GM18499 (cell line): ENCODE measurements around the gene HNRNPR.

Source experiments
- ATAC-seq: cut with Tn5 transposase; IDR thresholded peaks from one replicate; pipeline ENCODE4 v1.9.1; 2021; ENCODE audit warnings: moderate number of reproducible peaks; ENCODE audit not compliant: insufficient read depth, unreplicated experiment

HNRNPR gene

GRCh38 chr1:23369335-23370013, 25.4 kb upstream of the HNRNPR start, which contains the start of gene ZNF436:
ZNF436 (minus strand) TSS chr1:23369836; CDS start chr1:23368005, 1,831 bp downstream.
- no peak for ATAC-seq

GRCh38 chr1:23368562-23369334, 24.7 kb upstream of the HNRNPR start:
- ATAC-seq: peak; percentile 33

DNA sequence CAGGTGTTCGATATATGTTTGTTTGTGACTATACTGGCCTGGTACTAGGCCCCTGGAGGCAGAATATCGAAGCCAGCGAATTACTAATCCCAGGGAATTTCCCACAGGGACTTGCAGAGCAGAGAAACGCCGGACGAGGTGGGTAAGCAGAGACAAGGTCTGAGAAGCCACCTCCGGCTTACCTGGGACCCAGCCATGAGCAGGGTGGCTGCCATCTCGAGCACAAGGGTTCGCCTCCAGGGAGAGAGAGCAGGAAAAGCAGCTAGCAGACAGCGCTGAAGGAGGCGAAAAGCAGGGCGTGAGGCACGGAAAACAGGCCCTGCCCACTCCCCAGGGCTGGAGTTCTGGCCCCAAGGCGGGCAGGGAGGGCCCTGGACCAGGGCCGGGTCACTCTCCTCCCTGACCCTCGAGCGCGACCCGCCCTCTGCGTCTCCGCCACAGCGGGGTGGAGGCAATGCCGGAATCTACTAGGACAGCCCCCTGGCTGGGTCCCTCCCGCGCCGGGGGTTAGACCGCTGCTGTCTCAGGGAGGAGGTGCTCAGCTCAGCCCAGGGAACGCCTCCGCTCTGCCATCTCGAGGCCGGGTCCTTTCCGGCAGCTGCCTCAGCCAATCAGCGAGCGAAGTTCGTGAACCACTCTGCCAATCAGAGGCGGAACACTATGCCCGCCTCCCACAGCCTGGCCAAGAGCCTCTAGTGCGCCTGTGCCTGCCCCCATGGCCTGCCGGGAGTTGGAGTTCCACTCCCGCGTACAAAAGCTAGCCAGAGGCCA, 23.9 kb upstream of the HNRNPR start:
- ATAC-seq: peak; percentile 79

GRCh38 chr1:23367451-23367790, 23.3 kb upstream of the HNRNPR start:
- ATAC-seq: no peak

GRCh38 chr1:23366598-23366997, 22.5 kb upstream of the HNRNPR start:
- no peak for ATAC-seq

DNA sequence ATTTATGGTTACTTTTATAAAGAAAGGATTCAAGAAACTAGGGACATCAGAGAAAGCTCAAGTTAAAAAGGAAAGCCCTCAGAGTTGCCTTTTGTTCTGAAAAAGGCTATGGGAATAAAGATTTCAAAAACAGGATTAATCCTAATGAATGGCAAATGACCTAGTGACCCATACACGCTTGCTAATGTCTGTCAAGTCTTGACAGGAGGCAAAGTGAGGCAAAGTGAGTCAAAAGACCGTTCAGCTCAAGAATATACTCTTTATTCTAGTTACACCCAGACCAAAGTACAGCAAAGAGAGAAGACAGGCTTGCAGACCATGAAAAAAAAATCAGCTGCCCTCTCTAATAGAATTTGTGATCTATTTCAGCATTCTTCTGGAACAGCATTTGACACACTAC, 22.1 kb upstream of the HNRNPR start:
- ATAC-seq: no peak

DNA sequence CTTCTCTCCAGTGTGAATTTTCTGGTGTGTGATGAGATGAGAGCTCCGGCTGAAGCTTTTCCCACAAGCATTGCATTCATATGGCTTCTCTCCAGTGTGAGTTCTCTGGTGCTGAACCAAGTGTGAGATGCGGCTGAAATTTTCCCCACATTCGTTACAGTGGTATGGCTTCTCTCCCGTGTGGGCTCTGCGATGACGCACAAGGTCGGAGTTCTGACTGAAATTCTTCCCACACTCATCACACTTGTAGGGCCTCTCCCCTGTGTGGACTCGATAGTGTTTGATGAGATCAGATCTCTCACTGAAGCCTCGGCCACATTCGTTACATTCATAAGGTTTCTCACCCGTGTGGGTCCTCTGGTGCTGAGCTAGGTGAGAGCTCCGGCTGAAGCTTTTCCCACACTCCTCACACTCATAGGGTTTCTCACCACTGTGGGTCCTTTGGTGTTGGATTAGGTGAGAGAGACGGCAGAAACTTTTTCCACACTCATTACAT, 18.2 kb upstream of the HNRNPR start:
- ATAC-seq: no peak

DNA sequence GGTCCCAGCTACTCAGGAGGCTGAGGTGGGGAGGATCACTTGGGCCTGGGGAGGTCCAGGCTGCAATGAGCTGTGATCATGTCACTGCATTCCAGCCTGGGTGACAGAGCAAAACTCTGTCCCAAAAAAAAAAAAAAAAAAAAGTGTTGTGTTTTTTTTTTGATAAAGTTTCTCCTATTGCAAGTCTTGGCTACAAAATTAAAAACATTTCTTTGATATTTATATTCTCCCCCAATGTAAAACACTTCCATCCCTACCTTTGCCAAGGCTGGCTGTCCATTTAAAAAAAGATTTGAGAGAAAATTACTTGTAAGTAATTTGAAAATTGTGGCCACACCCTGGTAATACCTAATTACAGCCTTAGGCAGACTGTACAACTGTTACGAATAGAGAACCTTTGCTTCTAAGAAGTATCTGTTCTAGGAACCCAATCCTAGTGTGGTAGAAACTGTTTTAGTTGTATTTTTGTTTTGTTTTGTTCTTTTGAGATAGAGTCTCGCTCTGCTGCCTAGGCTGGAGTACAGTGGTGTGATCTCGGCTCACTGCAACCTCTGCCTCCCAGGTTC, 14.3 kb upstream of the HNRNPR start:
- no peak for ATAC-seq

DNA sequence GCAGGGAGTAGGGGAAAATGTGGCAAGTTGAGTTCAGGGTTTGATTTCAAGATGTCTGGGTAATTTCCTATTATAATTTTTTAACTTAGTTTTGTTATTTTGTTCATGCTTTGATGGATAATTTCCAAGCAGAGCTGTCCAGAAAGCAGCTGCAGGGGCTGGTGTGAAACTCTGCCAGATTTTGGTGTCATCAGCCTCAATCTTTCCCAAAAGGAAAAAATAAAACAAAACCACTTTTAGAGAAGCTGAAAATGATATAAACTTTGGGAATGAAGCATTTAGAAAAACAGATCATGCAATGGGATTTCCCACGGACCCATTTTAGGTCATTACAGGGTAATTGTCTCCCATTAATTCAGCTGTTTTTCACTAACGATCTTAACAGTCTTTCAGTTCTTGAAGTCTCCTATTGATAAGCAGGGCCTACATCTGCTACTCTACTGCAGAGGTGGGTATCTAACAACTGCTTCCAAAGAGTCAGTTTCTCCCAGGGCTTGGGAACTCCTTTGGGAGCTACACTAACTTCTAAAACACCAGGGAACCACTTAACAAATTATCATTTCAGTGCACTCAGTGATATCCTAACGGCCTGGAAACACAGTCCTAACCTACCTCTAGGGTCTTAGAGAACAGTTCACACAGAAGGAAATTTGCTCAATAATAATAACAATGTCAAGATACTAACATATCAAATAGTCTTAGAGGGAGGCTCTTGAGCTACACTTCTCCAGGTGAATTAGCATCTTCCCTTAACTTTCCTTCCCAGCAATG, 13.2 kb upstream of the HNRNPR start:
- no peak for ATAC-seq

DNA sequence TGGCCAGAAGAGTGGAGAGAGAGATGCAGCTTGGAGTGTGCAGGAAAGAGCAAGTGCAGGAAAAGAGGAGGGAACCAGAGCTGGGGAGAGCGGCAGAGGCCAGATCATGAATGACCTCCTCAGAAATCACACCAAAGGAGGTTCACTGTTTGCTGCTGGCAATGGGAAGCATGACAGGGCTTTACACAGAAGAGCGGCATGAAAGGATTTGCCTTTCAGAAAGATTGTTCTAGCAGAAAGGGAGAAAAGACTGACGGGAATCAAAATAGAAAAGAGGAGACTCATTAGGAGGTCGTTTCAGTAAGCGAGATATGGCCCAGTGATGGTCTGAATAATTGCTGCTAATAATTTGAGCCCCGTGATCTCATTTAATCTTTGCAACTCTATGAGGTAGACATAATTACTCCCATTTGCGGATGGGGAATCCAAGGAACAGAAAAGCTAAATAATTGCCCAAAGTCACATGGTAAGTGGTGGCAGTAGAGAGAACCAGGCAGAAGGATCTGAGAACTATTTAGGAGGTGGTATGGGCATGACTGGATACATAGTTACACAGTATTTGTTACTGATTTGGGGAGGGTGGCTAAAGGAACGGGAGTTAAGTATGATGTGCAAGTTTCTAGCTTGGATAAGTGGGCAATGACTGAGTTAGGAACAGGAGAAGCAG, 12.5 kb upstream of the HNRNPR start:
- no peak for ATAC-seq

DNA sequence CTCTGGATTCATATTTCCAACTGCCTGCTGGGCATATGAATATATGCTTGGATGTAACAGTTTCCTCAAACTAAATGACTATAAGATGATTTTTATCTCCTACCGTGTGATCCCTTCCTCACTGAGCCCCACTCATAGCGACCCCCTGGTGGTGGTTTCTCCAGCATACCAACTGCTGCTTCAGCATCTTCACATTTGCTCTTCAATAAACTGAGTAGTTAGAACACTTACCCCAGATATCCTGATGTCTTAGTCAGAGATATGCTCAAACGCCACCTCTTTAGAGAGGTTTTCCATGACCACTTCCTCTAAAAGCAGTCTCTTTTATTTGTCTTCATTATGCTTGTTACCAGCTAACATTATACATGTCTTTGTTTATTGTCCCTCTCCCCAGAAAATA, 10.2 kb upstream of the HNRNPR start:
- ATAC-seq: no peak

DNA sequence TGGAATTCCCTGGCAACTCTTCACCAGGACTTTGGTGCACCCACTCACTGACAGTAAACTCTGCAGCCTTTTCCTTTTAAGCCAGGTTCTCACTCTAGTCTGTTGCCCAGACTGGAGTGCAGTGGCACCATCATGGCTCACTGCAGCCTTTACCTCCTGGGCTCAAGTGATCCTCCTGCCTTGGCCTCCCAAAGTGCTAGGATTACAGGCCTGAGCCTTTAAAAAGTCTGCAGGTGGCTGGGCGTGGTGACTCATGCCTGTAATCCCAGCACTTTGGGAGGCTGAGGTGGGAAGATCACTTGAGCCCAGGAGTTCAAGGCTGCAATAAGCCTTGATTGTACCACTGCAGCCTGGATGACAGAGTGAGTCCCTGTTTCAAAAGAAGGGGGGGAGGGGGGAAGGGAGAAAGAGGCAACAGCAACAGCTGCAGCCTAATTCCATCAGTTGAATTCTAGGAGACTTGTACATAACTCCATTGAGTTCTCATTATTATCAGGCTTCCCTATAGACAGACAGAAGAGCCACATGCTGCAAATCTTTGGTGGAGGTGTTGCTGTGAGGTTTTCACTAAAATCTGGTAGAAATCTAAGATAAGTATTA, 8.1 kb upstream of the HNRNPR start:
- ATAC-seq: no peak

DNA sequence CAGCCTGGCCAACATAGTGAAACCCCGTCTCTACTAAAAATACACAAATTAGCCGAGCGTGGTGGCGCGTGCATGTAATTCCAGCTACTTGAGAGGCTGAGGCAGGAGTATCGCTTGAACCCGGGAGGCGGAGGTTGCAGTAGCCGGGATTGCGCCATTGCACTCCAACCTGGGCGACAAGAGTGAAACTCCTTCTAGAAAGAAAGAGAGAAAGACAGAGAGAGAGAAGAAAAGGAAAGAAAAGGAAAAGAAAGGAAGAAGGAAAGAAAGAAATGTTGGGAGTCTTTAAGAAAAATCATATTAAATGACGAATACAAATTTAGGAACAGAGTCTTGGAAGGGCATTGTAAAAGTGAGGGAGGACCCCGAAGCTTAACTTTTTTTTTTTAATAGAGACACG, 1.8 kb upstream of the HNRNPR start:
- no peak for ATAC-seq

DNA sequence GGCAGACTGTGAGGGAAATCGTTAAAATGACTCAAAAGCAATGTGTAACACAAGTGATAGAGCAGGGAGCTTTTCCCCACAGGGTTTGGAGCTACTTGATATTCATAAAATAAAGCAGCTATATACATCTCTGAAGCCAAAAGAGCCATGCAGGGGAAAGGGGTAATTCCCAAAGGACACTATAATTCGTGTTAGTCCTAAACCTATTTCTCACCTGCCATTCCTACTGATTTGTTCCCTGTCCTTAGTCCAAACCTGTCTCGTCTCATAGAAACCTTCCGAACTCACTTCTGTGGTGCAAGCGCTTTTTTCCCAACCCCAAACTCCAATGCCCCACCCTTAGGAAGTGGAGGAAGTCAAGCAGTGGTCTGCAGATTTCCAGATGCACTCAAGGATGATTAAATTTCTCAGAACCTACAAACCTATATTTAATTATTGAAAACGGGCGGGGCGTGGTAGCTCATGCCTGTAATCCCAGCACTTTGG, 946 bp upstream of the HNRNPR start:
- no peak for ATAC-seq

DNA sequence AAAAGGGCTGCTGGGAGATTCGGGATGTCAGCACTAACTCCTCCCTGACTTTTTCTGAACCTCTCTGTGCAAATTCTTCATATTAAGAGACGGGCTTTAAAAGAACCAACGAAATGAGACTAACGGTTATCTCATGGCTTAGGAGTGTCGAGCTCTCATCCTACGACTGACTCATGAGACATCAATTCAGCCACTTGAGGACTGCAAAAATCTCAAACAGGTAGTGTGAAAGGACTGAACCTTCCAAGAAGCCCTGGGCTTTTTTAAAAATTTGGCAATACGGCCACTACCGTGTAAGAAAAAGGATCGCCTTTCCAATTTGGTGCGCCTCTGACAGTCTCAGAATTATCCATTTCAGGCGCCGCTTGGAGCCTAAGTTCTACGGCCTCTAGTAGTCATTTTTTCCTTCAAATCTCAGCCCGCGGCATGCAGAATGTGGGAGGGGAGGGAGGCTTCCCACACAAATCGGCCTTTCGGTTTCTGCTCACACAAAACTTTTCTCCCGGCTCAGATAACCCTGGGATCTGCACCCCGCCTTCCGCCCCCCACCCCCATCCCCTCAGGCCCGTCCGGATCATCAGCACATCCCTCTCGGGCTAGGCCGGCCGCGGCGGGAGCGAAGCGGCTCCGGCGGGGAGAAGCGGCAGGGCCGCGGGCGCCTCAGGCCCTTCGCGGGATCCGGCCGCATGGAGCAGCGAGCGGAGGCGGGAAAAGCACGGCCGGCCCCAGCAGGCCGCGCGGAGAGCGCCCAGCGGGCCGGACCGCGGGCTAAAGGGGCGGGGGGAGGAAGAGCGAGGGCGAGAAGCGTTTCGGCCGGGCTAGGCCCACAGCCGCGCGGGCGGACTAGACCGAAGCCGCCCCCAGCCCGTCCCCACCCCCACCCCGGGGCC, 618 bp downstream of the HNRNPR start:
- no peak for ATAC-seq

GRCh38 chr1:23341931-23342692, 2.0 kb downstream of the HNRNPR start:
- ATAC-seq: no peak

- ATAC-seq: no peak
Measured at GRCh38 chr1:23339632-23340031, 4.5 kb downstream of the HNRNPR start.
